Osteoblast (primary cell): ENCODE measurements around the gene RBM46. TPM values are rescaled to one million over a fixed set of nuclear protein-coding genes. Genes with fewer than 3 reads are reported as not detected.
"Not testable (repeated sequence)": the region's sequence is repeated elsewhere in the genome, so short reads cannot be mapped to it uniquely, and the experiment has no call there.

Experiments used
- DNase-seq: peaks from one replicate; pipeline ENCODE4 v3.0.0; 2011; ENCODE audit warnings: low spot score, mixed read lengths; ENCODE audit not compliant: insufficient read length; ENCODE audit errors: missing footprints
- H2AFZ ChIP-seq: 2 replicates; pipeline ENCODE4 v1.6.0; 2011; ENCODE audit warnings: mild to moderate bottlenecking, low read length
- H3K27ac ChIP-seq: 2 replicates; pipeline ENCODE4 v1.5.1; 2011; ENCODE audit warnings: mild to moderate bottlenecking, low read depth, low read length, moderate library complexity
- H3K27me3 ChIP-seq: 2 replicates; pipeline ENCODE4 v1.6.0; 2012; ENCODE audit warnings: mild to moderate bottlenecking, control low read depth, inconsistent platforms, low read length, moderate library complexity; ENCODE audit not compliant: insufficient read depth
- H3K36me3 ChIP-seq: 2 replicates; pipeline ENCODE4 v1.5.1; 2011; ENCODE audit warnings: mild to moderate bottlenecking, low read length, control low read depth, moderate library complexity; ENCODE audit not compliant: insufficient read depth
- H3K4me1 ChIP-seq: 2 replicates; pipeline ENCODE4 v1.5.1; 2011; ENCODE audit warnings: mild to moderate bottlenecking, low read length, control low read depth, moderate library complexity; ENCODE audit not compliant: insufficient read depth
- H3K4me2 ChIP-seq: 2 replicates; pipeline ENCODE4 v1.6.0; 2011; ENCODE audit warnings: mild to moderate bottlenecking, low read length; ENCODE audit not compliant: insufficient read depth
- H3K4me3 ChIP-seq: fragments of 200-600 bp; sonication (generic); 3 replicates; pipeline ENCODE4 v1.5.1; 2012; ENCODE audit warnings: mild to moderate bottlenecking, low read length, inconsistent platforms; ENCODE audit not compliant: insufficient read depth
- H3K79me2 ChIP-seq: 2 replicates; pipeline ENCODE4 v1.6.0; 2012; ENCODE audit warnings: mild to moderate bottlenecking, low read length, control low read depth, inconsistent platforms; ENCODE audit not compliant: insufficient read depth
- H3K9me3 ChIP-seq: 2 replicates; pipeline ENCODE4 v1.5.1; 2011; ENCODE audit warnings: low read depth, low read length, control low read depth
- H4K20me1 ChIP-seq: 2 replicates; pipeline ENCODE4 v1.6.0; 2012; ENCODE audit warnings: mild to moderate bottlenecking, low read length, control low read depth; ENCODE audit not compliant: insufficient read depth
- CTCF ChIP-seq: IDR thresholded peaks from 2 replicates; pipeline ENCODE4 v1.5.1; 2011; ENCODE audit warnings: mild to moderate bottlenecking, low read depth, low read length, moderate library complexity; ENCODE audit errors: extremely low read depth
- small RNA-seq: library from RNA; depleted of rRNA; stranded (forward); fragments of <200 nt; gene quantifications from one replicate; pipeline ENCODE3, GENCODE V24; 2012
- total RNA-seq: library from RNA; depleted of rRNA; stranded (reverse); fragments of >200 nt; gene quantifications from 2 replicates; pipeline ENCODE4 v1.2.3, GENCODE V29; 2012

Gene RBM46
- total RNA-seq, 1 donor, result not detected

GRCh38 chr4:154869301-154869700 lies 88.2 kb downstream of the RBM46 start:
- TF ChIP-seq CTCF, result no peak
- H4K20me1 ChIP-seq, result no peaks in the 10 kb centered on the region
- no peaks in the 10 kb centered on the region for H3K36me3 ChIP-seq

DNA sequence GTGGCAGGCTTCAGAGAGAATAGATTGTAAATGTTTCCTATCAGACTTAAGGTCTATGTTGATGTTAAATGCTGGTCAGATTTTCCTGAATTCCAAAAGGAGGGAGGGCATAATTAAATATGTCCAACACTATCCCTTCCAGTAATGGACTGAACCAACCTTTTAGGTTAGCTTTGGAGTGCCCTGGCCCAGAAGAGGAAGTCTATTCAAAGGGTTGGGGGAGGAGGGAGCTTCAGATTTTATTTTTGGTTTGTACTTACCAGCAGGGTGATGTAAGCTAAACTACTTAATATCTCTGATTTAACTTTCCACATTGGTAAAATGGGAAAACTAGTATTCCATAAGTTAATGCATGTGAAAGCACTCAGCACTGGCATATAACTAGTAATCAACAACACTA lies 91.1 kb downstream of the RBM46 start:
- no peaks in the 10 kb centered on the region for H3K79me2 ChIP-seq
- DNase-seq, result peak; percentile 10
- no peaks in the 10 kb centered on the region for H3K36me3 ChIP-seq
- H3K27ac ChIP-seq, result no peak overlapping the region
- H3K4me2 ChIP-seq, result no peak overlapping the region
- no peaks in the 10 kb centered on the region for H3K4me1 ChIP-seq
- H4K20me1 ChIP-seq, result no peaks in the 10 kb centered on the region
- TF ChIP-seq CTCF, result no peak
- H2AFZ ChIP-seq, result no peak overlapping the region
- H3K9me3 ChIP-seq, result no peaks in the 10 kb centered on the region
- no peak overlapping the region for H3K4me3 ChIP-seq
- no peaks in the 10 kb centered on the region for H3K27me3 ChIP-seq

More at GRCh38 chr4:154869301-154869700, 88.2 kb downstream of the RBM46 start:
- no peaks in the 10 kb centered on the region for H3K27me3 ChIP-seq
- no peak overlapping the region for H3K4me3 ChIP-seq
- H3K4me2 ChIP-seq, result no peak overlapping the region
- no peak overlapping the region for H2AFZ ChIP-seq
- H3K27ac ChIP-seq, result no peak overlapping the region
- H3K79me2 ChIP-seq, result no peaks in the 10 kb centered on the region
- no peak for DNase-seq
- H3K4me1 ChIP-seq, result no peaks in the 10 kb centered on the region
- H3K9me3 ChIP-seq, result no peaks in the 10 kb centered on the region

DNA sequence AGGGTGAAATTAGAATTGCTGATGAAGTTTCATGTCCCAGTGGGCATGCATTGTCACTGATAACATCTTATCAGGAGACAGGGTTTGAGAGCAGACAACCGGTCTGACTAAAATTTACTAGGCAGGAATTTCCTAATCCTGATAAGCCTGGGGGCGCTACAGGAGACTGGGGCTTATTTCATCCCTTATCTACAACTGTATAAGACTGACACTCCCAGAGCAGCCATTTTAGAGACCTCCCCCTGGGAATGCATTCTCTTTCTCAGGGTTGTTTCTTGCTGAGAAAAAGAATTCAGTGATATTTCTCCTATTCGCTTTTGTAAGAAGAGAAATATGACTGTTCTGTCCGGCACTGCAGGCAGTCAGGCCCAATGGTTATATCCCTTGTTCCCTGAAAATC lies 93.0 kb downstream of the RBM46 start:
- not testable (repeated sequence) for H3K4me1 ChIP-seq, H3K27me3 ChIP-seq, H3K4me3 ChIP-seq, DNase-seq, H3K27ac ChIP-seq, H3K79me2 ChIP-seq, H3K9me3 ChIP-seq, H3K36me3 ChIP-seq, H4K20me1 ChIP-seq, H2AFZ ChIP-seq, H3K4me2 ChIP-seq

DNA sequence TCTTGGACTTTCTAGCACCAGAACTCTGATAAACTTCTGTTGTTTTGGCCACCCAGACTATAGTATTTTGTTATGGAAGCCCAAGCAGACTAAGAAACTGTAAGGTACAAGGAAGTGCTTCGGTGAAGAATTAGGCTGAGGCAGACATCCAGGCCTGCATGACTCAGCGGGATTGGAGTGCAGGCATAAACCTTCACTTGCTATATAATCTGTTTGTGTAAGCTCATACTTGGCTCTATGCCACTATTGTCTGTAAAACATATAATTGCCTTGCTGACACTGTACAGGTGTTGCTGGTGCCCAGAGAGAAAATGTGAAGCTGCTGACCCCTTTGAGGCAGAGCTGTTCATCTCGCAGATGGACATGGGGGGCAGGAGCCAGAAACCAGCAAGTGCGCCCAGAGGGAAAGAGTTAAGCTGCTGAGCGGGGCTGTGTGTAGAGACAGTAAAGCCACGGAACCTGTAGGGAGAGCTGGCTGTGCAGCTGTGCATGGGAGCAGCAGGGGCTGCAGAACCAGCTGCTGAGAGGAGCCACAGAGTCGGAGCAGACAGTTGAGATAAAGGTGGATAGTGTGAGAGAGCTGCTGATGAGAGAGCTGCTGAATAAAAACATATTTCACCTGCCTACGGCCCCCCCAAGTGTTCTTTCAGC lies 96.2 kb downstream of the RBM46 start:
- Histone ChIP-seq H3K4me3 (no peak overlapping the region), H3K27me3 (no peaks in the 10 kb centered on the region), H3K4me2 (no peak overlapping the region), H3K27ac (no peak overlapping the region), H3K79me2 (no peaks in the 10 kb centered on the region), H3K9me3 (no peaks in the 10 kb centered on the region), H2AFZ (no peak overlapping the region), H4K20me1 (no peaks in the 10 kb centered on the region), H3K36me3 (no peaks in the 10 kb centered on the region), H3K4me1 (no peaks in the 10 kb centered on the region)
- no peak for DNase-seq
- TF ChIP-seq CTCF, result no peak

Small RNA genes lying within 50 kb of the gene (small RNA-seq; reads per million reads assigned to genes)
- gene RNU2-44P, result not detected
- gene RNU2-66P, result not detected

Other genes starting within 250 kb of the RBM46 start
- 79.9 and 81.8 TPM in 2 replicates for gene PLRG1, start 230.9 kb upstream of the RBM46 start, total RNA-seq
- gene FGB, start 218.3 kb upstream of the RBM46 start, total RNA-seq, result not detected in 2 replicates
- gene FGA, start 190.5 kb upstream of the RBM46 start, total RNA-seq, result not detected in 2 replicates
- gene FGG, start 168.6 kb upstream of the RBM46 start, total RNA-seq, result not detected in 2 replicates
- gene LRAT, start 37.3 kb upstream of the RBM46 start, total RNA-seq, result not detected in 2 replicates